HL-60 (cell line): ENCODE data around the gene LHFPL6.

Experiments used
- DNase-seq, 2 experiments: peaks; one replicate each; pipeline ENCODE4 v3.0.0-alpha.2; 2010 to 2020; ENCODE audit warnings: low read depth in 1 of 2, low spot score in 1 of 2
- H3K27ac ChIP-seq: fragments of 250-450 bp; sonication (Bioruptor Pico); replicated peaks from 2 replicates; pipeline ENCODE4 v1.5.1; 2020; ENCODE audit warnings: mild to moderate bottlenecking, moderate library complexity
- H3K27me3 ChIP-seq: fragments of 250-450 bp; sonication (Bioruptor Pico); 2 replicates; pipeline ENCODE4 v1.5.1; 2021; ENCODE audit warnings: mild to moderate bottlenecking, moderate library complexity; ENCODE audit not compliant: insufficient read depth, poor library complexity, severe bottlenecking
- H3K4me3 ChIP-seq: replicated peaks from 2 replicates; pipeline ENCODE4 v1.5.1; 2011; ENCODE audit warnings: mild to moderate bottlenecking, control low read depth, low read length; ENCODE audit not compliant: insufficient read depth
- GABPA ChIP-seq: IDR thresholded peaks from 2 replicates; pipeline ENCODE4 v1.6.1; 2012; ENCODE audit warnings: low read depth
- POLR2AphosphoS5 ChIP-seq: IDR thresholded peaks from 2 replicates; pipeline ENCODE4 v1.6.1; 2012; ENCODE audit warnings: low read depth
- SPI1 ChIP-seq: IDR thresholded peaks from 2 replicates; pipeline ENCODE4 v1.6.1; 2012; ENCODE audit warnings: low read depth, mild to moderate bottlenecking, borderline replicate concordance
- TF ChIP-seq, protein P1 (sequence below): IDR thresholded peaks from one replicate; pipeline ENCODE4 v1.5.1; 2011; ENCODE audit warnings: low read length, control low read depth, inconsistent platforms; ENCODE audit not compliant: insufficient read depth
- TF ChIP-seq, protein P2 (sequence below): IDR thresholded peaks from 2 replicates; pipeline ENCODE4 v1.6.1; 2012; ENCODE audit warnings: low read depth; ENCODE audit not compliant: insufficient replicate concordance

Gene LHFPL6

DNA sequence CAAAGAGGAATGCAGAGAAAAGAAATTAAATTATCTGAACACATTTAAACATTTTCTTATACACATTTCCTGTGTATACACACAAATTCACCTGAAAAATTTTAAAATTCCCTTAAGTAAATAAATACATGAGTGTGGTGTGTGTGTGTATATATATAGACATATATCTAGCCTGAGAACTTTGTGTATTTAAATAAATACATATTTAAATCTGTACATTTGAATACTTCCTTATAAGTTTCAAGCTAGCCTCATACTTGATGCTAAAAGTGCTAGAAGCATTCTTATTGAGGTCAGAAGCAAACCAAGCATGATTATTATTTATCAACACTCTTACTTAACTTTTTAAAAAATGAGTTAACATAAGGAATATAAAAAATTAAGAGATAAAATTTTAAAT, 304.0 kb downstream of the LHFPL6 start:
- TF ChIP-seq, protein P1, sequence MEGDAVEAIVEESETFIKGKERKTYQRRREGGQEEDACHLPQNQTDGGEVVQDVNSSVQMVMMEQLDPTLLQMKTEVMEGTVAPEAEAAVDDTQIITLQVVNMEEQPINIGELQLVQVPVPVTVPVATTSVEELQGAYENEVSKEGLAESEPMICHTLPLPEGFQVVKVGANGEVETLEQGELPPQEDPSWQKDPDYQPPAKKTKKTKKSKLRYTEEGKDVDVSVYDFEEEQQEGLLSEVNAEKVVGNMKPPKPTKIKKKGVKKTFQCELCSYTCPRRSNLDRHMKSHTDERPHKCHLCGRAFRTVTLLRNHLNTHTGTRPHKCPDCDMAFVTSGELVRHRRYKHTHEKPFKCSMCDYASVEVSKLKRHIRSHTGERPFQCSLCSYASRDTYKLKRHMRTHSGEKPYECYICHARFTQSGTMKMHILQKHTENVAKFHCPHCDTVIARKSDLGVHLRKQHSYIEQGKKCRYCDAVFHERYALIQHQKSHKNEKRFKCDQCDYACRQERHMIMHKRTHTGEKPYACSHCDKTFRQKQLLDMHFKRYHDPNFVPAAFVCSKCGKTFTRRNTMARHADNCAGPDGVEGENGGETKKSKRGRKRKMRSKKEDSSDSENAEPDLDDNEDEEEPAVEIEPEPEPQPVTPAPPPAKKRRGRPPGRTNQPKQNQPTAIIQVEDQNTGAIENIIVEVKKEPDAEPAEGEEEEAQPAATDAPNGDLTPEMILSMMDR: no peak
- no peak for DNase-seq
- Histone ChIP-seq H3K27ac (no peak overlapping the region), H3K4me3 (no peak overlapping the region), H3K27me3 (no peaks in the 10 kb centered on the region)

DNA sequence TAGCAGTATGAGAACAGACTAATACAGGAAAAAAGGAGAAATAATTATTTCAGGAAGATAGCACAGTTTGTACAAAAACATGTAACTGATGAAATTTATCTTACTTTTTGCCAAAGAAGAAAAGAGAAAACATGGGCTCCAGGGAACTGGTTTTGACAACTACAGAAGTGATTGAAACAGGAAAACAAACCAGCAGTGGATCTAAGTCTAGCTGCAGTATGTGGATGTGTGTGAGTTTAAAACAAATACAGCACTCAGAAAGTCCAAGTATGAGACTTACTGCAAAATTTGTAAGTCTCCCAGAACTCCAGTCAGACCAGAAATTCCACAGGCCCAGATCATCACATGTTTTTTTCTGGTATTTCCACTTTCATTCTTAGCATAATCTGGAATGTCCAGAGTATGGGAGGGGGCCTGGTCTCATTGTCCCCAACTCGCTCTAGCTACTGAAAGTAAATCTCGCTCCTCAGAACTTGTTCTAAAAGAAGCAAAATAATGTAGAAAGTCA, 305.3 kb downstream of the LHFPL6 start:
- no peak for DNase-seq

DNA sequence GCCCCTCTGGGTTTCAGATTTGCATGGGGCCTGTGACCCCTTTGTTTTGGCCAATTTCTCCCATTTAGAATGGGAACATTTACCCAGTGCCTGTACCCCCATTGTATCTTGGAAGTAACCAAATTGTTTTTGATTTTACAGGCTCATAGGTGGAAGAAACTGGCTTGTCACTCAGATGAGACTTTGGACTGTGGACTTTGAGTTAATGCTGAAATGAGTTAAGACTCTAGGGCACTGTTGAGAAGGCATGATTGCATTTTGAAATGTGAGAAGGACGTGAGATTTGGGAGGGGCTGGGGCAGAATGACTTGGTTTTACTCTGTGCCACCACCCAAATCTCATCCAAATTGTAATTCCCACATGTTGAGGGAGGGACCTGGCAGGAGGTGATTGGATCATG, 306.0 kb downstream of the LHFPL6 start:
- Histone ChIP-seq H3K27ac (no peak overlapping the region), H3K27me3 (no peaks in the 10 kb centered on the region), H3K4me3 (no peak overlapping the region)
- DNase-seq: no peak
- no peak for TF ChIP-seq POLR2AphosphoS5
- TF ChIP-seq GABPA: no peak
- TF ChIP-seq, protein P1: no peak
- TF ChIP-seq, protein P2, sequence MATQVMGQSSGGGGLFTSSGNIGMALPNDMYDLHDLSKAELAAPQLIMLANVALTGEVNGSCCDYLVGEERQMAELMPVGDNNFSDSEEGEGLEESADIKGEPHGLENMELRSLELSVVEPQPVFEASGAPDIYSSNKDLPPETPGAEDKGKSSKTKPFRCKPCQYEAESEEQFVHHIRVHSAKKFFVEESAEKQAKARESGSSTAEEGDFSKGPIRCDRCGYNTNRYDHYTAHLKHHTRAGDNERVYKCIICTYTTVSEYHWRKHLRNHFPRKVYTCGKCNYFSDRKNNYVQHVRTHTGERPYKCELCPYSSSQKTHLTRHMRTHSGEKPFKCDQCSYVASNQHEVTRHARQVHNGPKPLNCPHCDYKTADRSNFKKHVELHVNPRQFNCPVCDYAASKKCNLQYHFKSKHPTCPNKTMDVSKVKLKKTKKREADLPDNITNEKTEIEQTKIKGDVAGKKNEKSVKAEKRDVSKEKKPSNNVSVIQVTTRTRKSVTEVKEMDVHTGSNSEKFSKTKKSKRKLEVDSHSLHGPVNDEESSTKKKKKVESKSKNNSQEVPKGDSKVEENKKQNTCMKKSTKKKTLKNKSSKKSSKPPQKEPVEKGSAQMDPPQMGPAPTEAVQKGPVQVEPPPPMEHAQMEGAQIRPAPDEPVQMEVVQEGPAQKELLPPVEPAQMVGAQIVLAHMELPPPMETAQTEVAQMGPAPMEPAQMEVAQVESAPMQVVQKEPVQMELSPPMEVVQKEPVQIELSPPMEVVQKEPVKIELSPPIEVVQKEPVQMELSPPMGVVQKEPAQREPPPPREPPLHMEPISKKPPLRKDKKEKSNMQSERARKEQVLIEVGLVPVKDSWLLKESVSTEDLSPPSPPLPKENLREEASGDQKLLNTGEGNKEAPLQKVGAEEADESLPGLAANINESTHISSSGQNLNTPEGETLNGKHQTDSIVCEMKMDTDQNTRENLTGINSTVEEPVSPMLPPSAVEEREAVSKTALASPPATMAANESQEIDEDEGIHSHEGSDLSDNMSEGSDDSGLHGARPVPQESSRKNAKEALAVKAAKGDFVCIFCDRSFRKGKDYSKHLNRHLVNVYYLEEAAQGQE: no peak
- TF ChIP-seq SPI1: no peak

More for the DNA sequence above, 305.3 kb downstream of the LHFPL6 start:
- Histone ChIP-seq H3K27me3 (no peaks in the 10 kb centered on the region), H3K27ac (no peak overlapping the region), H3K4me3 (no peak overlapping the region)
- TF ChIP-seq SPI1: no peak
- TF ChIP-seq, protein P1: no peak

DNA sequence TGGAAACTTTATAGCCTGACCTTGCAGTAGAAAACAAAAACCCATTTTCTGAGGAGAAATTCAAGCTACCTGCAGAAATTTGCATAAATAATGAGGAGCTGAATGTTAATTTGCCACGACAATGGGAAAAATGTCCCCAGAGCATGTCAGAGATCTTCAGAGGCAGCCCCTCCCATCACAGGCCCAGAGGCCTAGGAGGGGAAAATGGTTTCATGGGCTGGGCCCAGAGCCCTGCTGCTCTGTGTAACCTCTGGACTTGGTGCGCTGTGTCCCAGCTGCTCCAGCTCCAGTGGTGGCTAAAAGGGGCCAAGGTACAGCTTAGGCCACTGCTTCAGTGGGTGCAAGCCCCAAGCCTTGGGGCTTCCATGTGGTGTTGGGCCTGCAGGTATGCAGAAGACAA, 306.8 kb downstream of the LHFPL6 start:
- no peak for DNase-seq
- Histone ChIP-seq H3K27ac (no peak overlapping the region), H3K4me3 (no peak overlapping the region), H3K27me3 (no peaks in the 10 kb centered on the region)
- TF ChIP-seq GABPA (no peak), POLR2AphosphoS5 (no peak), SPI1 (no peak)
- TF ChIP-seq, protein P1: no peak
- TF ChIP-seq, protein P2: no peak
